ENCODE results near the gene PUM1.
"Not testable (repeated sequence)": the region's sequence is repeated elsewhere in the genome, so short reads cannot be mapped to it uniquely, and the experiment has no call there.

PUM1 gene

GRCh38 chr1:31064111-31064717 lies 1.3 kb downstream of the PUM1 start:
- no peak for DNase-seq

- DNase-seq: peak; percentile 14
These were observed 1.9 kb downstream of the PUM1 start for GRCh38 chr1:31063631-31064030.

- no peak for DNase-seq
These were observed 2.6 kb downstream of the PUM1 start for GRCh38 chr1:31062867-31063380.

GRCh38 chr1:31062162-31062866 lies 3.2 kb downstream of the PUM1 start:
- DNase-seq: not testable (repeated sequence)

- no peak for DNase-seq
These were observed 7.5 kb downstream of the PUM1 start for GRCh38 chr1:31058012-31058411.

GRCh38 chr1:31055953-31056352 lies 9.6 kb downstream of the PUM1 start:
- no peak for DNase-seq

- no peak for DNase-seq
These were observed 10.0 kb downstream of the PUM1 start for GRCh38 chr1:31055501-31055900.

GRCh38 chr1:31054958-31055481 lies 10.5 kb downstream of the PUM1 start:
- no peak for DNase-seq

GRCh38 chr1:31054349-31054748 lies 11.2 kb downstream of the PUM1 start:
- peak; percentile 24 for DNase-seq

GRCh38 chr1:31052613-31053012 lies 12.9 kb downstream of the PUM1 start:
- DNase-seq: not testable (repeated sequence)

- DNase-seq: no peak
These were observed 13.9 kb downstream of the PUM1 start for GRCh38 chr1:31051611-31052010.

- DNase-seq: not testable (repeated sequence)
These were observed 18.0 kb downstream of the PUM1 start for GRCh38 chr1:31047507-31047906.

GRCh38 chr1:31043631-31044030 lies 21.9 kb downstream of the PUM1 start:
- DNase-seq: no peak

GRCh38 chr1:31042656-31043055 lies 22.9 kb downstream of the PUM1 start:
- DNase-seq: no peak

GRCh38 chr1:31041529-31041928 lies 24.0 kb downstream of the PUM1 start:
- DNase-seq: no peak

GRCh38 chr1:31040038-31040437 lies 25.5 kb downstream of the PUM1 start:
- no peak for DNase-seq

GRCh38 chr1:31038935-31039334 lies 26.6 kb downstream of the PUM1 start:
- not testable (repeated sequence) for DNase-seq

- DNase-seq: peak; percentile 59
These were observed 27.2 kb downstream of the PUM1 start for GRCh38 chr1:31038360-31038759.

- peak; percentile 50 for DNase-seq
These were observed 28.6 kb downstream of the PUM1 start for GRCh38 chr1:31036749-31037500.

- no peak for DNase-seq
These were observed 31.9 kb downstream of the PUM1 start for GRCh38 chr1:31033598-31033997.

GRCh38 chr1:31032266-31032665 lies 33.3 kb downstream of the PUM1 start:
- DNase-seq: no peak

GRCh38 chr1:31031330-31032143 lies 34.0 kb downstream of the PUM1 start:
- DNase-seq: no peak

GRCh38 chr1:31029026-31029425 lies 36.5 kb downstream of the PUM1 start:
- DNase-seq: peak; percentile 46
